ENCODE data around the gene CASK.
"Not testable (repeated sequence)": the region's sequence is repeated elsewhere in the genome, so short reads cannot be mapped to it uniquely, and the experiment has no call there.

The CASK gene

GRCh38 chrX:41688156-41688555, 235.2 kb downstream of the CASK start:
- DNase-seq, result no peak

- no peak for DNase-seq
Observed at GRCh38 chrX:41686788-41687187, 236.6 kb downstream of the CASK start.

- no peak for DNase-seq
Observed at GRCh38 chrX:41684940-41685339, 238.4 kb downstream of the CASK start.

GRCh38 chrX:41684138-41684537, 239.2 kb downstream of the CASK start:
- DNase-seq, result no peak

- no peak for DNase-seq
Observed at GRCh38 chrX:41677183-41678060, 245.9 kb downstream of the CASK start.

DNA sequence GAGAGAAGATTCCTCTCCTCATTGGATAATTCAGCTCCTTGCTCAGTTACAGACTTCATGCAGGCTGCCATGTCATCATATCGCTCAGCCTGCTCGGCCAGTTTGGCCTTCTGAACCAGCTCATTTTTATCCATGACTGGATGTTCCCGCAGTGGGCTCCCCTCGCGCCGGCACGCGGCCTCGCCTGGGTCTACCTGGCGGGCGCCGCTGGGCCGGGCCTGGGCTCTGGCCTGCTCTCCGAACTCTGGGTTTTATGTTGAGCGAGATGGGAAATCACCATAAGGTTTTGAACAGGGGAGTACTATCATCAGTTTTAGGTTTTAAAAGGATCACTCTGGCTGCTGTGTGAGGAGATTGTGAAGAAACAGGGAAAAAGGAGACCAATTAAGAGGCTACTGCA, 247.0 kb downstream of the CASK start:
- not testable (repeated sequence) for DNase-seq

DNA sequence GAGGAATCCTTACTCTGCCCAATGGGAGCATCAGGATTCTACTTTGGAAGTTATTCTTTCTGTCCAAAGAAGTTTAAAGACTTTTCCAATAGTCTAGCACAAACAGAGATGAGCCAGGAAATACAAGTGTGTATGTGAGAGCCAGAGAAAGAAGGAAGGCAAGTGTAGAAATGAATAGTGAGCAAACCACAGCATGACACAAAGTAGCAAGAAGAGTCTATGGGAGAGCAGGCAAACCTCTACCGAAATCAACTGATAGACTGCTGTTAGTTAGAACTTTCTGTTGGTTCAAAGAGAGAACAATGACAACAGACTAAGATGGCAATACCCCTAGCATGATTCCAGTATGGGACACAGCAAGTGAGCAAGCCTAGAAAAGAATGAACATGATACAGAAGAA, 250.7 kb downstream of the CASK start:
- DNase-seq, result no peak

DNA sequence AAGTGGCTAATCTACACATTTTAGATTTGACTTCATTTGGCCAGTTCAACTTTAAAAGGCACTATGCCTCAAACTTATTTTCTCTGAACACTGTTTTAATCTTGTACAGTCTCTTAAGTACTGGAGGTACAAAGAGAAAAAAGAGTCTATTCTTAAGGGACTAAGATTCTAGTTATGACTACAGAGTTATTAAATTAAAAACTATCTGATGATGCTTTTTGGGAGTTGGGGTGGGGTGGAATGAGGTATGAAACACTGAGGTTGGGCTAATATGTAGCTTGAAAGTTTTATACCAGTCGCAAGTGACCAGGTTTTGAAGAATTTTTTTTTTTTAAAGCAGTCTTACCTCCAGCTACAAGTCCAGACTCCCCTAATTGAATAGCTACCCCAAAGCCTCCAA, 252.3 kb downstream of the CASK start:
- no peak for DNase-seq

- DNase-seq, result no peak
Observed at GRCh38 chrX:41670112-41670511, 253.2 kb downstream of the CASK start.

DNA sequence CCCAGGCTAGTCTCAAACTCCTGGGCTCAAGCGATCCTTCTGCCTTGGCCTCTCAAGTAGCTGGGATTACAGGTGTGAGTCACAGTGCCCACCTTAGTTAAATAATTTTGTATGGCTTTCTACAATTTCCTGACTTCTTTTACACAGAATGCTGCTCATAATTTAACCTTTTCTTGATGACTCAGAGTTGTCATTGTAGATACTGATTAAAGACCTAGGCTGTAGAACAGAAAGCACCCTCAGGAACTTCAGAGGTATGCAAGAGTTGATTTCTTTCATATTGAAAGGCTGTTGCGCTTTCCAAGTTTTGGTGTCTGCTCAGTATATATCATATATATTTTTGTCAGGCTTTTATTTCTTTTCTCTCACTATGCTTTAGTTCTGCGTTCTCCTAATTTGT, 255.7 kb downstream of the CASK start:
- DNase-seq, result no peak

- DNase-seq, result no peak
Observed at GRCh38 chrX:41666251-41666650, 257.1 kb downstream of the CASK start.

DNA sequence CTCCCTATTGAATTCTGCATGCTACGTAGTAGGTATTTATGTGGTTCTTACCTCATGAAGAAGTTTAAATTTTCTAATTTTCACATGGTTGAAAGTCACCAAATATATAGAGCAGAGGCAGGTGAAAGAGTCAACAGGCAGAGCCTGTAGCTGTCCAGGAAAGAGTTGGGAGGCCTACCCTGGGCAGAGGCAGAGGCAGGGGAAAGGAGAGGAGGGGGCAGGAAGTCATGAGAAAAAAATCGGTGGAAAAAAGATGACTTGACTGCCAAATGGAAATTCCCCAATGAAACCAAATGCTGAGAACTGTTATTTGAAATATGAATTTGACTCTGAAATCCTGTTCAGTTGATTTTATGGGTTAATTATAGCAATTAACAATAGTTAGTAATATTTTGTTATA, 257.7 kb downstream of the CASK start:
- DNase-seq, result no peak

- DNase-seq, result no peak
Observed at GRCh38 chrX:41664908-41665307, 258.4 kb downstream of the CASK start.

DNA sequence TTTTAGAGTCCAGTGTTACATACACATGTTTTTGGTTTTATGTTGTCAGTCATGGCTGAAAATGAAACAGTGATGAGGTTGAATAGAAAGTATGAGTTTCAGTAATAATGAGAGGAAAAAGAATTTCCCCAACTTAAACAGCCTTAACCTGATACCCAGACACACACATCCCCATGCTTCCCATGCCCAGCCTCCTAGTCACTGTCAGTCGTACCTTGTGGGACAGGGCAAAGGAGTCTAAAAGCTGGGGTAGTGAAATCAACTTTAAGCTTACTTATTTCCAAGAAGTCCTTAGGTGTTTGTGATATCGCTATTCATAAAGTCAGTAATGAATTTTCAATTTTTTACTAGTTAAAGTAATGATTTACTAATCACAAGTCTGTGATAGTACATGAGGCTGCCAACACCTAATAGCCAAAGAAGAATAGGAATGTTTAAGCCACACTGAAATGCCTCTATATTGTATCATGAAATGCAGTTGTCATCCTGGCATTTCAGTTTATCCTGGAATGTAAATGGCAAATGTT, 258.9 kb downstream of the CASK start:
- DNase-seq, result no peak

- no peak for DNase-seq
Observed at GRCh38 chrX:41661366-41662095, 261.8 kb downstream of the CASK start.

DNA sequence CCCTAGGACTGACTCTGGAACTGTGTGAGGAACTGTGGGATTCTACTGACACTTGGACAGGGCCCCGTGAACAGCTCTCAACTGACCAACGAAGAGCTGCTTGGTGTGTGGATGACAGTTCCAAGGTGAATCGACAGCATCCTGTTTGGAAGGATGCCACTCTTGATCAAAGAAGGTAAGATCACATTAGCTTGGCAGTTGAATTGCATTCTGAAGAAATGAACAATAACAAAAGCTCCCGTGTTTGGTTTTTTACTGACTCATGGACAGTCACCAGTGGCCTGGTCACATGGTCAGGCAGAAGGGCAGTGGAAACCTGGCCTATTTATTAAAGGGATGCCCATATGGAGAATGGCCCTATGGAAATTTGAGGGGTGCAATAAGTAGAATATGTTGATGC, 267.7 kb downstream of the CASK start:
- no peak for DNase-seq

- no peak for DNase-seq
Observed at GRCh38 chrX:41655101-41655500, 268.3 kb downstream of the CASK start.

DNA sequence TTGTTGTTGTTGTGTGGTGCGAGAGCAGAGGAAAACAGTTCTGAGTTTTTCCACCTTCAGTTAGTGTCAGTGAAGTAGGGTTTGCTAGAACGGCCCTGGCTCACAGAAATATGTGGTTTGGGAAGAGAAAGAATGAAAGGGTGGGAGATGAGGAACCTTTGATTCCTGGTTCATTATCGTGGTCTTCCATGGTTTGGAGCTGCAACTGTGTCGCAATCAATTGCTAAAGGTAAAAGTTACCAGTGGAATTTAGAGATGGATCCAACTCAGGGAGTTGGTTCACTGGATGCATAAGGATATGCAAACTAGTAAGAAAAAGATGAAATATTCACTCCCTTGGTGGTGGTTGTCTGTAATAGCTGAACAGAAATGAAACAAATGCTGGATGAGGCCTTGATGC, 270.2 kb downstream of the CASK start:
- DNase-seq, result no peak

- not testable (repeated sequence) for DNase-seq
Observed at GRCh38 chrX:41646201-41646600, 277.2 kb downstream of the CASK start.

- no peak for DNase-seq
Observed at GRCh38 chrX:41634284-41634683, 289.1 kb downstream of the CASK start.

- DNase-seq, result no peak
Observed at GRCh38 chrX:41630091-41630490, 293.3 kb downstream of the CASK start.

DNA sequence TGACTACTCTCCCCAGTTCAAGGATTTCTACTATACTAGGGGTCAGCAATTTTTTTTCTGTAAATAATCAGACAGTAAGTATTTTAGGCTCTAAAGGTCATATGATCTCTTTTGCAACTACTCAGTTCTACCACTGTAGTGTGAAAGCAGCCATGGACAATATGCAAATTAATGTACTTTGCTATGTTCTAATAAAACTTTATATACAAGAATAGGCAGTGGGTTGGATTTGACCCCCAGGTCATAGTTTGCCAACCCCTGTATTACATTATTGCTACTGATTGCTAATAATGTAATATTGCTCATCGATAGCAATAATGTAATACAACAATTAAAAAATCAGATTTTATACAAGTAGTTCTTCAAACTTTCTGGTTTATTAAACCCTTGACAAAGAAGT, 293.8 kb downstream of the CASK start:
- no peak for DNase-seq

DNA sequence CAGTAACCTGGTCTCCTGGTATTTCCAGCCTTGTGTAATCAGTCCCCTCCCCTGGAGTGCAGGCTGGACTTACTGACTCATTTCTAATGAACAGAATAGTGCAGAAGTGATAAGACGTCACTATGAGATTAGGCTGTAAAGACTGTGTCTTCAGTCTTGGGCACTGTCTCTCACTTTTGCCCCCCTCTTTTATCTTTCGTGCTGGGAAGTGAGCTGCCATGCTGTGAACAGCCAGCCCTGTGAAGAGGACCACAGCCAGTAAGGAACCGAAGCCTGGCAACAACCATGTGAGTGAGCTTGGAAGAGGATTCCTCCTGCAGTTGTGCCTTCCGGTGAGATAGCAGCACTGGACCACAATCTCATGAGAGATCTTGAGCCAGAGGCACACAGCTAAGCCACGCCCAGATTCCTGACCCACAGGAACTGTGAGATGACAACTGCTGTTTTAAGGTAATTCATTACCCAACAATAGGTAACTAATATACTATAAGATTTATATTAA, 302.1 kb downstream of the CASK start:
- DNase-seq, result no peak

DNA sequence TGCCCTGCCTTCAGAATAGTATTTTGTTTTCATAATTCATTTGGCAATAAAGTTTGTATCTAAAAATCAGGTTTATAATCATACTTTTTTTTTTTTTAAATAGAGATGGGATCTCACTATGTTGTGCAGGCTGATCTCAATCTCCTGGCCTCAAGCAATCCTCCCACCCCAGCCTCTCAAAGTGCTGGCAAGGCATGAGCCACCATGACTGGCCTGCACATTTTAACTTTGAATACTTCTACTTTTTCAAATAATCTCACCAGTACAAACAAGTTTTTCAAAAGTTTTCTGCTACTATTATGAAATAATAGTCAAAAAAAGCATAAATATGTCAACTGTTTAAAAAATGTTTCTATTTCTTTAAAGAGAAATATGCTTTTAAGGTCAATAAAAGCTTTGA, 304.1 kb downstream of the CASK start:
- DNase-seq, result no peak
